ENCODE results near the gene TRPC4.

GRCh38 chr13:37889820-37890219 lies 20.2 kb upstream of the TRPC4 start:
- TF ChIP-seq MAFK (IDR thresholded peaks at IDR 0.05; ENCODE audit: partially characterized antibody) (no peak), CTCF (IDR thresholded peaks at IDR 0.05) (no peak), JUNB (IDR thresholded peaks at IDR 0.05) (no peak), RAD21 (conservative IDR thresholded peaks at IDR 0.05 in 1 of 2, IDR thresholded peaks at IDR 0.05 in 1 of 2) (no peak), TP53 (CRISPR knock-in tag; IDR thresholded peaks at IDR 0.05) (no peak), CHD2 (IDR thresholded peaks at IDR 0.05; ENCODE audit: low read length, partially characterized antibody) (no peak)

Measured in A549 (cell line).